ENCODE data around the gene PCK2.
"Not testable (repeated sequence)": the region's sequence is repeated elsewhere in the genome, so short reads cannot be mapped to it uniquely, and the experiment has no call there.

Gene PCK2

DNA sequence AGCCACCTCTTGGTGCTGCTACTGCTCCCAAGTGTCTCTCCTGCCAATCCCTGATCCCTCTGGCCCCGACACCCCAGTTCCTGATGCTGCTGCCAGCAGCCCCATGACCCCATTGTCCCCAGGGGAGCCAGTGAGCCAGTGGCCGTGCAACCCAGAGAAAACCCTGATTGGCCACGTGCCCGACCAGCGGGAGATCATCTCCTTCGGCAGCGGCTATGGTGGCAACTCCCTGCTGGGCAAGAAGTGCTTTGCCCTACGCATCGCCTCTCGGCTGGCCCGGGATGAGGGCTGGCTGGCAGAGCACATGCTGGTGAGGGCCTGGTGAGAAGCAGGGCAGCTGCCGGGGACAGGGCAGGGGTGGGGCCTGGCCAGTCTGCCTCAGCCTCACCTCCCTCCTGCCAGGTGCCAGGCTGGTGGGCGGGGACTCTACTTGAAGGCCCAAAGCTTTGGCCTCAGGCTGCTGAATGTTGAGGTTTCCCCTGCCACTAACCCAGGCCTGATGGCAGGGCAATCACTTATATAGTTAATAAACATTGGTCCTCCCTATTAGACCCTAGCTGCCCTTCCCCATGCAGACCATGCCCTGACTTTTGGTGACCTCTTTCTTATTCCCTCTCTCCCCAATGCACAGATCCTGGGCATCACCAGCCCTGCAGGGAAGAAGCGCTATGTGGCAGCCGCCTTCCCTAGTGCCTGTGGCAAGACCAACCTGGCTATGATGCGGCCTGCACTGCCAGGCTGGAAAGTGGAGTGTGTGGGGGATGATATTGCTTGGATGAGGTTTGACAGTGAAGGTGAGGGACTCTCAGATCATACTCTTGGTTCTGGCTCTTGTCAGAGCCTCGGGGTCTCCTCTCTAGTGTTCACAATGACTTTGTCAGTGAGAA lies 5.1 kb downstream of the PCK2 start:
- no peak for DNase-seq (ENCODE audit: low spot score)

DNA sequence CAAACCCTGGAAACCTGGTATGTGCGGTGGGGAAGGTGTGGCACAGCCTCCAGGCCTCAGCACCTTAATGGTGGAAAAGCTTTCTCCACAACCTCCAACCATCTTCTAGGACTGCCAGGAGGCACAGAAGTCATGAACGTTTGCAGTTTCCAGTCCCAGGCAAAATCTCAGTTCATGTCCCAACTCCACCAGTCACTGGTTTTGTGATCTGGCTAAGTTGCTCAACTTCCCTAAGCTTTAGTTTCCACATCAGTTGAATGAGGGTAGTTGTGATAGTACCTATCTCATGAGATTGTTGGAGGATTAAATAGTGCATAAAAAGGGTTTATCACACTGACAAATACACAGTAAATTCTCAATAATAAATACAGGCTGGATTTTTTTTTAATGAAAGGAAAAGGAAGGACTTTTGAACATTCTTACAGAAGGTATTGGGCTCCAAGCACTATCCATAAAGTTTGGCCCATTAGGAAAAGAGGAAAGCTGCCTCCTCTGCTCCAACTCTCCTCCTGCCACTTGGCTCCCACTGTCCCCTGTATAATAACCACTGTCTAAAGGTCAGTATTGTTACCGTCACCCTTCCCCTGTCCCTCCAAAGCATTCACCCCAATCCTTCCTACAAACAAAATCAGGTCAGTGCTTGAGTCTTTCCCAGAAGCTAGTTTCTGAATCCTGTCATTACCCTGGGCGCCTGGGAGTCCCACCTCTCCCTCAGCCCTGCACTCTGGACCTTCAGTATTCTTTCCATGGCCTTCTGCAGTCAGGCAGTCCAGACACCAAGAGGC lies 6.3 kb downstream of the PCK2 start:
- no peak for TF ChIP-seq CTCF (IDR thresholded peaks at IDR 0.05)
- H3K27ac ChIP-seq: no peak overlapping the region
- no peak overlapping the region for H3K4me3 ChIP-seq
- no peak for DNase-seq (ENCODE audit: low spot score)

More for the DNA sequence above, 5.1 kb downstream of the PCK2 start:
- Histone ChIP-seq H3K27ac (no peak overlapping the region), H3K4me3 (no peak overlapping the region)
- no peak for TF ChIP-seq CTCF (IDR thresholded peaks at IDR 0.05)

- no peak overlapping the region for H3K4me3 ChIP-seq
- TF ChIP-seq CTCF (IDR thresholded peaks at IDR 0.05): no peak
- DNase-seq (ENCODE audit: low spot score): no peak
- H3K27ac ChIP-seq: no peak overlapping the region
These were observed 6.9 kb downstream of the PCK2 start for GRCh38 chr14:24100982-24101494.

GRCh38 chr14:24102357-24103048 lies 8.4 kb downstream of the PCK2 start:
- Histone ChIP-seq H3K27ac (no peak overlapping the region), H3K4me3 (no peak overlapping the region)
- DNase-seq (ENCODE audit: low spot score): no peak
- TF ChIP-seq CTCF (IDR thresholded peaks at IDR 0.05): no peak

DNA sequence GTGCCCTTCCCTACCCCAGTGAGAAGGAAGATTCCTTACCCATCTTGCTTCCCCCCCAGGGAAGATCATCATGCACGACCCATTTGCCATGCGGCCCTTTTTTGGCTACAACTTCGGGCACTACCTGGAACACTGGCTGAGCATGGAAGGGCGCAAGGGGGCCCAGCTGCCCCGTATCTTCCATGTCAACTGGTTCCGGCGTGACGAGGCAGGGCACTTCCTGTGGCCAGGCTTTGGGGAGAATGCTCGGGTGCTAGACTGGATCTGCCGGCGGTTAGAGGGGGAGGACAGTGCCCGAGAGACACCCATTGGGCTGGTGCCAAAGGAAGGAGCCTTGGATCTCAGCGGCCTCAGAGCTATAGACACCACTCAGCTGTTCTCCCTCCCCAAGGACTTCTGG lies 9.3 kb downstream of the PCK2 start:
- H3K4me3 ChIP-seq: no peak overlapping the region
- DNase-seq (ENCODE audit: low spot score): no peak
- no peak overlapping the region for H3K27ac ChIP-seq
- TF ChIP-seq CTCF (IDR thresholded peaks at IDR 0.05): no peak

- not testable (repeated sequence) for H3K27ac ChIP-seq; DNase-seq (ENCODE audit: low spot score); H3K4me3 ChIP-seq
These were observed 11.6 kb downstream of the PCK2 start for GRCh38 chr14:24105609-24106239.

Measured in coronary artery (tissue), 2 donors.